ENCODE data around the gene HCK.

DNA sequence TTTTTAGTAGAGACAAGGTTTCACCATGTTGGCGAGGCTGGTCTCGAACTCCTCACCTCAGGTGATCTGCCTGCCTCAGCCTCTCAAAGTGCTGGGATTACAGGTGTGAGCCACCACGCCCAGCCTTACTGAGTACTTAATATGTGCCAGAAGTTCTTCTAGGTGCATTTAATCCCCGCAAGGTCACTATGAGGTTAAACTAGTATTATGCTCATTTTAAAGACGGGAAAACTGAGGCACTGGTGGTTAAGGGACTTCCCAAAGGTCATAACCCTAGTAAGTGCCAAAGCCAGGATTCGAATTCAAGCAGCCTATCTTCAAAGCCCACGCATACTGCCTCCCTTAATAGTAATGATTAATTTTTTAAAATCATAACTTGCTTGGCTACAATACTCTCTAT is 42.5 kb upstream of the HCK start:
- TF ChIP-seq EZH2 (IDR thresholded peaks at IDR 0.05) (no peak), POLR2AphosphoS5 (IDR thresholded peaks at IDR 0.05; ENCODE audit: borderline replicate concordance, low read depth, low read length) (no peak), FOXP2 (optimal IDR thresholded peaks at IDR 0.05; ENCODE audit: control extremely low read depth, extremely low read length, insufficient read depth) (no peak)
